BLaER1 (cell line): Measurements from ENCODE around the gene GTF2F1.
A peak's percentile ranks its signal among the peaks of the same experiment; 100 is the strongest.
"Not testable (repeated sequence)": the region's sequence is repeated elsewhere in the genome, so short reads cannot be mapped to it uniquely, and the experiment has no call there.

Experiments
- H3K27ac ChIP-seq: shearing (Covaris generic); formaldehyde crosslinking; 2 replicates; pipeline ENCODE4 v1.8.1; 2022
- H3K27me3 ChIP-seq: shearing (Covaris generic); formaldehyde crosslinking; 2 replicates; pipeline ENCODE4 v1.8.1; 2022
- H3K36me3 ChIP-seq: shearing (Covaris generic); formaldehyde crosslinking; 2 replicates; pipeline ENCODE4 v1.8.1; 2022
- H3K4me1 ChIP-seq: shearing (Covaris generic); formaldehyde crosslinking; 2 replicates; pipeline ENCODE4 v1.8.1; 2022
- H3K4me2 ChIP-seq: shearing (Covaris generic); formaldehyde crosslinking; 2 replicates; pipeline ENCODE4 v1.8.1; 2022
- H3K4me3 ChIP-seq: shearing (Covaris generic); formaldehyde crosslinking; 2 replicates; pipeline ENCODE4 v1.8.1; 2022
- H3K9ac ChIP-seq: shearing (Covaris generic); formaldehyde crosslinking; 2 replicates; pipeline ENCODE4 v1.8.1; 2022
- H3K9me3 ChIP-seq: shearing (Covaris generic); formaldehyde crosslinking; 2 replicates; pipeline ENCODE4 v1.8.1; 2022
- H4K20me1 ChIP-seq: shearing (Covaris generic); formaldehyde crosslinking; 2 replicates; pipeline ENCODE4 v1.8.1; 2022
- Cebpa-rat ChIP-seq: shearing (Covaris generic); IDR thresholded peaks from 2 replicates; pipeline ENCODE4 v1.8.1; 2022

The GTF2F1 gene

GRCh38 chr19:6409346-6409745, 16.4 kb upstream of the GTF2F1 start:
- Histone ChIP-seq H3K36me3 (peaks cover 25% of the 10 kb centered on the region), H3K4me1 (no peaks in the 10 kb centered on the region), H3K9ac (no peak overlapping the region), H3K27me3 (no peaks in the 10 kb centered on the region), H4K20me1 (peaks cover 23% of the 10 kb centered on the region), H3K9me3 (no peaks in the 10 kb centered on the region), H3K4me3 (no peak overlapping the region), H3K4me2 (no peak overlapping the region), H3K27ac (no peak overlapping the region)
- no peak for TF ChIP-seq Cebpa-rat

GRCh38 chr19:6406401-6406800, 13.4 kb upstream of the GTF2F1 start:
- no peak overlapping the region for H3K4me3 ChIP-seq
- no peak overlapping the region for H3K9ac ChIP-seq
- no peaks in the 10 kb centered on the region for H3K36me3 ChIP-seq
- H3K27ac ChIP-seq = no peak overlapping the region
- H3K27me3 ChIP-seq = no peaks in the 10 kb centered on the region
- H3K4me2 ChIP-seq = no peak overlapping the region
- peaks cover 10% of the 10 kb centered on the region; the same call in 1 of the 2 replicates for H3K4me1 ChIP-seq
- H4K20me1 ChIP-seq = 0 out of 2 replicates have a peak, but pooled peaks cover under 1% of the 10 kb centered on the region
- H3K9me3 ChIP-seq = no peaks in the 10 kb centered on the region
- TF ChIP-seq Cebpa-rat = no peak

- no peak overlapping the region for H3K4me3 ChIP-seq
- H3K27ac ChIP-seq = no peak overlapping the region
- no peaks in the 10 kb centered on the region for H3K9me3 ChIP-seq
- TF ChIP-seq Cebpa-rat = no peak
- no peaks in the 10 kb centered on the region for H3K27me3 ChIP-seq
- H3K36me3 ChIP-seq = no peaks in the 10 kb centered on the region
- no peak overlapping the region for H3K9ac ChIP-seq
- no peaks in the 10 kb centered on the region for H4K20me1 ChIP-seq
- peak overlapping the region; percentile 20; the same call in 1 of the 2 replicates for H3K4me2 ChIP-seq
- peaks cover 10% of the 10 kb centered on the region; the same call in 1 of the 2 replicates for H3K4me1 ChIP-seq
Measured at GRCh38 chr19:6402837-6403608, 10.1 kb upstream of the GTF2F1 start.

DNA sequence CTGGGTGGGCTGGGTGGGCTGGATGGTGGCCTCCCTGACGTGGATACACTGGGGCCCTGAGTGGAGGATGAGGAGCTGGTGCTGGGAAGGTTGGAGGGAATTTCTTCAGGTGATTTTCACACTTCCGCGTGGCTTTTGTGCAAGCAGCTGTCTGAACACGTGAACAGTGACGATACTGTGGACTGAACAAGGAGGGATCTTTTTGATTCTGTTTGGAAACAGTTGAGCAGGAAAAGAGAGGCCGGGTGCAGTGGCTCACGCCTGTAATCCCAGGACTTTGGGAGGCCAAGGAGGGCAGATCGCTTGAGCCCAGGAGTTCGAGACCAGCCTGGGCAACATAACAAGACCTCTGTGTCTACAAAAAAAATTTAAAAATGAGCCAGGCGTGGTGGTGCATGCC, 9.1 kb upstream of the GTF2F1 start:
- Histone ChIP-seq H3K4me1 (peaks cover 10% of the 10 kb centered on the region; the same call in 1 of the 2 replicates), H3K27ac (no peak overlapping the region), H3K9ac (no peak overlapping the region), H3K4me3 (no peak overlapping the region), H3K36me3 (no peaks in the 10 kb centered on the region), H3K4me2 (peak overlapping the region; percentile 20; the same call in 1 of the 2 replicates), H3K27me3 (no peaks in the 10 kb centered on the region), H3K9me3 (no peaks in the 10 kb centered on the region), H4K20me1 (no peaks in the 10 kb centered on the region)
- TF ChIP-seq Cebpa-rat = no peak

- not testable (repeated sequence) for H4K20me1 ChIP-seq, H3K27me3 ChIP-seq, H3K9me3 ChIP-seq, H3K9ac ChIP-seq, H3K4me1 ChIP-seq, H3K4me3 ChIP-seq, H3K27ac ChIP-seq, H3K4me2 ChIP-seq, H3K36me3 ChIP-seq
Measured at GRCh38 chr19:6400062-6400944, 7.3 kb upstream of the GTF2F1 start.

GRCh38 chr19:6396305-6396704, 3.3 kb upstream of the GTF2F1 start:
- H3K27me3 ChIP-seq = no peaks in the 10 kb centered on the region
- H3K4me2 ChIP-seq = no peak overlapping the region
- H3K36me3 ChIP-seq = peaks cover 6% of the 10 kb centered on the region
- H3K9me3 ChIP-seq = no peaks in the 10 kb centered on the region
- TF ChIP-seq Cebpa-rat = no peak
- no peak overlapping the region for H3K9ac ChIP-seq
- H4K20me1 ChIP-seq = peaks cover 3% of the 10 kb centered on the region; the same call in 1 of the 2 replicates
- peaks cover 25% of the 10 kb centered on the region for H3K4me1 ChIP-seq
- no peak overlapping the region for H3K4me3 ChIP-seq
- H3K27ac ChIP-seq = no peak overlapping the region

DNA sequence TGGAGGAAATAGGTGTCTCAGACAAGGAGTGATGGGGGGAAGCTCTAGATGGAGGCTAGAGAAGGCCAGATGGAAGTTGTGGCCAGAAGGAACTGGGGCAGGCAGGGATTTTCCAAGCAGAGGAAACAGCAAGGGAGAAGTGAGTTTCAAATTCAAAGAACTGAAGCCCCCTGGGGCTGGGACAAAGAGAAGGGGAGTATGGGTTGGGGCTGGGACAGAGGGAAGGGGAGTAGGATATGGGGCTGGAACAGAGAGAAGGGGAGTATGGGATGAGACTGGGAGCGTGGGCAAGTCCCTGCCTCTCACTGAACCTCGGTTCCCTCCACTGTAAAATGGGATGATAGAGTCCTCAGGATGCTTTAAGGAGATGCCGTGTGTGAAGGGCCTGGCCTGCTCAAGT, 1.9 kb upstream of the GTF2F1 start:
- H3K4me3 ChIP-seq = no peak overlapping the region
- peaks cover 30% of the 10 kb centered on the region for H3K4me1 ChIP-seq
- H3K36me3 ChIP-seq = peaks cover 20% of the 10 kb centered on the region
- H3K9ac ChIP-seq = no peak overlapping the region
- peaks cover 8% of the 10 kb centered on the region; the same call in 1 of the 2 replicates for H4K20me1 ChIP-seq
- no peak for TF ChIP-seq Cebpa-rat
- H3K27me3 ChIP-seq = no peaks in the 10 kb centered on the region
- no peaks in the 10 kb centered on the region for H3K9me3 ChIP-seq
- H3K27ac ChIP-seq = no peak overlapping the region
- H3K4me2 ChIP-seq = no peak overlapping the region

- Histone ChIP-seq H3K4me3 (peak overlapping the region; percentile 94), H3K27ac (peak overlapping the region; percentile 88), H3K27me3 (no peaks in the 10 kb centered on the region), H3K9ac (peak overlapping the region; percentile 89), H3K36me3 (peaks cover 28% of the 10 kb centered on the region), H3K9me3 (no peaks in the 10 kb centered on the region), H4K20me1 (peaks cover 8% of the 10 kb centered on the region; the same call in 1 of the 2 replicates), H3K4me1 (peaks cover 30% of the 10 kb centered on the region), H3K4me2 (peak overlapping the region; percentile 99)
- no peak for TF ChIP-seq Cebpa-rat
Measured at GRCh38 chr19:6393983-6394412, 1.0 kb upstream of the GTF2F1 start.

GRCh38 chr19:6392221-6393073, 517 bp downstream of the GTF2F1 start:
- Histone ChIP-seq H3K36me3 (peaks cover 44% of the 10 kb centered on the region), H3K9ac (peak overlapping the region; percentile 89), H3K27ac (peak overlapping the region; percentile 88), H3K4me3 (peak overlapping the region; percentile 94), H3K27me3 (no peaks in the 10 kb centered on the region), H3K9me3 (no peaks in the 10 kb centered on the region), H3K4me2 (peak overlapping the region; percentile 99), H4K20me1 (peaks cover 8% of the 10 kb centered on the region; the same call in 1 of the 2 replicates), H3K4me1 (peaks cover 30% of the 10 kb centered on the region)
- no peak for TF ChIP-seq Cebpa-rat
